H1 (cell line): ENCODE measurements around the gene KCNJ3. TPM values are rescaled to one million over a fixed set of nuclear protein-coding genes. Genes with fewer than 3 reads are reported as not detected.

ENCODE experiments used
- polyA plus RNA-seq, 7 experiments: library from polyadenylated mRNA; depleted of rRNA in 3 of 7; stranded (reverse) in 5 of 7; unstranded in 2 of 7; fragments of >200 nt in 5 of 7; fragments of 200-250 nt in 2 of 7; gene quantifications; 1 replicate in 5 of 7; 2 replicates in 1 of 7; 4 replicates in 1 of 7; pipeline versions ENCODE4 v1.2.1 to v1.2.3, GENCODE V29; 2011 to 2013; ENCODE audit warnings: missing spikeins in 2 of 7, mixed read lengths in 2 of 7
- total RNA-seq: library from RNA; stranded (reverse); fragmentation: NEBNext Ultra II Directional; extraction: Animal tissue kit (Norgen Biotek cat#: 25700); gene quantifications from 2 replicates; pipeline ENCODE4 v1.2.1, GENCODE V29; 2021
- TF ChIP-seq, protein P1 (sequence below): fragments of 300-600 bp; sonication (generic); IDR thresholded peaks from 2 replicates; pipeline ENCODE4 v1.7.1; 2012; ENCODE audit warnings: low read length, moderate library complexity, mild to moderate bottlenecking, inconsistent platforms; ENCODE audit not compliant: insufficient replicate concordance

KCNJ3 gene
- total and polyA plus RNA-seq, 2 of the 8 experiments (the other 6 are each of a cell fraction or from before 2014, with no cell fraction given) = 0.11 to 0.50 TPM

DNA sequence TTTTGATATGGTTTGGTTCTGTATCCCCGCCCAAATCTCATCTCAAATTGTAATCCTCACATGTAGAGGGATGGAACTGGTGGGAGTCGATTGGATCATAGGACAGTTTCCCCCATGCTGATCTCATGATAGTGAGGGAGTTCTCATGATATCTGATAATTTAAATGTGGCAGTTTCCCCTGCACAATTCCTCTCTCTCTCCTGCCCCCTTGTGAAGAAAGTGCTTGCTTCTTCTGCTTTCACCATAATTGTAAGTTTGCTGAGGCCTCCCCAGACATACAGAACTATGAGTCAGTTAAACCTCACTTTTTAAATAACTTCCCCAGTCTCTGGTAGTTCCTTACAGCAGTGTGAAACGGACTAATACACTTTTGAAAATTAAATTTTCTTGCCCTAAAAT, 12.3 kb upstream of the KCNJ3 start (continued):
- TF ChIP-seq, protein P1, sequence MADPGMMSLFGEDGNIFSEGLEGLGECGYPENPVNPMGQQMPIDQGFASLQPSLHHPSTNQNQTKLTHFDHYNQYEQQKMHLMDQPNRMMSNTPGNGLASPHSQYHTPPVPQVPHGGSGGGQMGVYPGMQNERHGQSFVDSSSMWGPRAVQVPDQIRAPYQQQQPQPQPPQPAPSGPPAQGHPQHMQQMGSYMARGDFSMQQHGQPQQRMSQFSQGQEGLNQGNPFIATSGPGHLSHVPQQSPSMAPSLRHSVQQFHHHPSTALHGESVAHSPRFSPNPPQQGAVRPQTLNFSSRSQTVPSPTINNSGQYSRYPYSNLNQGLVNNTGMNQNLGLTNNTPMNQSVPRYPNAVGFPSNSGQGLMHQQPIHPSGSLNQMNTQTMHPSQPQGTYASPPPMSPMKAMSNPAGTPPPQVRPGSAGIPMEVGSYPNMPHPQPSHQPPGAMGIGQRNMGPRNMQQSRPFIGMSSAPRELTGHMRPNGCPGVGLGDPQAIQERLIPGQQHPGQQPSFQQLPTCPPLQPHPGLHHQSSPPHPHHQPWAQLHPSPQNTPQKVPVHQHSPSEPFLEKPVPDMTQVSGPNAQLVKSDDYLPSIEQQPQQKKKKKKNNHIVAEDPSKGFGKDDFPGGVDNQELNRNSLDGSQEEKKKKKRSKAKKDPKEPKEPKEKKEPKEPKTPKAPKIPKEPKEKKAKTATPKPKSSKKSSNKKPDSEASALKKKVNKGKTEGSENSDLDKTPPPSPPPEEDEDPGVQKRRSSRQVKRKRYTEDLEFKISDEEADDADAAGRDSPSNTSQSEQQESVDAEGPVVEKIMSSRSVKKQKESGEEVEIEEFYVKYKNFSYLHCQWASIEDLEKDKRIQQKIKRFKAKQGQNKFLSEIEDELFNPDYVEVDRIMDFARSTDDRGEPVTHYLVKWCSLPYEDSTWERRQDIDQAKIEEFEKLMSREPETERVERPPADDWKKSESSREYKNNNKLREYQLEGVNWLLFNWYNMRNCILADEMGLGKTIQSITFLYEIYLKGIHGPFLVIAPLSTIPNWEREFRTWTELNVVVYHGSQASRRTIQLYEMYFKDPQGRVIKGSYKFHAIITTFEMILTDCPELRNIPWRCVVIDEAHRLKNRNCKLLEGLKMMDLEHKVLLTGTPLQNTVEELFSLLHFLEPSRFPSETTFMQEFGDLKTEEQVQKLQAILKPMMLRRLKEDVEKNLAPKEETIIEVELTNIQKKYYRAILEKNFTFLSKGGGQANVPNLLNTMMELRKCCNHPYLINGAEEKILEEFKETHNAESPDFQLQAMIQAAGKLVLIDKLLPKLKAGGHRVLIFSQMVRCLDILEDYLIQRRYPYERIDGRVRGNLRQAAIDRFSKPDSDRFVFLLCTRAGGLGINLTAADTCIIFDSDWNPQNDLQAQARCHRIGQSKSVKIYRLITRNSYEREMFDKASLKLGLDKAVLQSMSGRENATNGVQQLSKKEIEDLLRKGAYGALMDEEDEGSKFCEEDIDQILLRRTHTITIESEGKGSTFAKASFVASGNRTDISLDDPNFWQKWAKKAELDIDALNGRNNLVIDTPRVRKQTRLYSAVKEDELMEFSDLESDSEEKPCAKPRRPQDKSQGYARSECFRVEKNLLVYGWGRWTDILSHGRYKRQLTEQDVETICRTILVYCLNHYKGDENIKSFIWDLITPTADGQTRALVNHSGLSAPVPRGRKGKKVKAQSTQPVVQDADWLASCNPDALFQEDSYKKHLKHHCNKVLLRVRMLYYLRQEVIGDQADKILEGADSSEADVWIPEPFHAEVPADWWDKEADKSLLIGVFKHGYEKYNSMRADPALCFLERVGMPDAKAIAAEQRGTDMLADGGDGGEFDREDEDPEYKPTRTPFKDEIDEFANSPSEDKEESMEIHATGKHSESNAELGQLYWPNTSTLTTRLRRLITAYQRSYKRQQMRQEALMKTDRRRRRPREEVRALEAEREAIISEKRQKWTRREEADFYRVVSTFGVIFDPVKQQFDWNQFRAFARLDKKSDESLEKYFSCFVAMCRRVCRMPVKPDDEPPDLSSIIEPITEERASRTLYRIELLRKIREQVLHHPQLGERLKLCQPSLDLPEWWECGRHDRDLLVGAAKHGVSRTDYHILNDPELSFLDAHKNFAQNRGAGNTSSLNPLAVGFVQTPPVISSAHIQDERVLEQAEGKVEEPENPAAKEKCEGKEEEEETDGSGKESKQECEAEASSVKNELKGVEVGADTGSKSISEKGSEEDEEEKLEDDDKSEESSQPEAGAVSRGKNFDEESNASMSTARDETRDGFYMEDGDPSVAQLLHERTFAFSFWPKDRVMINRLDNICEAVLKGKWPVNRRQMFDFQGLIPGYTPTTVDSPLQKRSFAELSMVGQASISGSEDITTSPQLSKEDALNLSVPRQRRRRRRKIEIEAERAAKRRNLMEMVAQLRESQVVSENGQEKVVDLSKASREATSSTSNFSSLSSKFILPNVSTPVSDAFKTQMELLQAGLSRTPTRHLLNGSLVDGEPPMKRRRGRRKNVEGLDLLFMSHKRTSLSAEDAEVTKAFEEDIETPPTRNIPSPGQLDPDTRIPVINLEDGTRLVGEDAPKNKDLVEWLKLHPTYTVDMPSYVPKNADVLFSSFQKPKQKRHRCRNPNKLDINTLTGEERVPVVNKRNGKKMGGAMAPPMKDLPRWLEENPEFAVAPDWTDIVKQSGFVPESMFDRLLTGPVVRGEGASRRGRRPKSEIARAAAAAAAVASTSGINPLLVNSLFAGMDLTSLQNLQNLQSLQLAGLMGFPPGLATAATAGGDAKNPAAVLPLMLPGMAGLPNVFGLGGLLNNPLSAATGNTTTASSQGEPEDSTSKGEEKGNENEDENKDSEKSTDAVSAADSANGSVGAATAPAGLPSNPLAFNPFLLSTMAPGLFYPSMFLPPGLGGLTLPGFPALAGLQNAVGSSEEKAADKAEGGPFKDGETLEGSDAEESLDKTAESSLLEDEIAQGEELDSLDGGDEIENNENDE = no peak
- TF ChIP-seq, all 59 proteins: peak for 2
